Measurements from ENCODE around the gene EP400.

EP400 gene

GRCh38 chr12:131918311-131919050, 31.3 kb upstream of the EP400 start:
- no peak overlapping the region for H3K4me3 ChIP-seq (ENCODE audit: low read depth, low read length)
- in situ Hi-C loops (cut with HindIII; ENCODE audit: low sequenced_read_pairs) = no loop called here
- no peak for DNase-seq (ENCODE audit: low read depth, low spot score)
- TF ChIP-seq CTCF (IDR thresholded peaks at IDR 0.05; ENCODE audit: low read depth, low read length) = no peak

GRCh38 chr12:131919051-131919347, 30.7 kb upstream of the EP400 start:
- no peak for DNase-seq (ENCODE audit: low read depth, low spot score)
- no peak for TF ChIP-seq CTCF (IDR thresholded peaks at IDR 0.05; ENCODE audit: low read depth, low read length)
- in situ Hi-C loops (cut with HindIII; ENCODE audit: low sequenced_read_pairs) = no loop called here
- H3K4me3 ChIP-seq (ENCODE audit: low read depth, low read length) = no peak overlapping the region

GRCh38 chr12:131919366-131920156, 30.2 kb upstream of the EP400 start:
- no peak for DNase-seq (ENCODE audit: low read depth, low spot score)
- no peak overlapping the region for H3K4me3 ChIP-seq (ENCODE audit: low read depth, low read length)
- in situ Hi-C loops (cut with HindIII; ENCODE audit: low sequenced_read_pairs) = no loop called here
- TF ChIP-seq CTCF (IDR thresholded peaks at IDR 0.05; ENCODE audit: low read depth, low read length) = no peak

- no peak overlapping the region for H3K4me3 ChIP-seq (ENCODE audit: low read depth, low read length)
- DNase-seq (ENCODE audit: low read depth, low spot score) = no peak
- TF ChIP-seq CTCF (IDR thresholded peaks at IDR 0.05; ENCODE audit: low read depth, low read length) = no peak
- in situ Hi-C loops (cut with HindIII; ENCODE audit: low sequenced_read_pairs) = no loop called here
These were observed 29.6 kb upstream of the EP400 start for GRCh38 chr12:131920157-131920508.

- in situ Hi-C loops (cut with HindIII; ENCODE audit: low sequenced_read_pairs) = no loop called here
- no peak for DNase-seq (ENCODE audit: low read depth, low spot score)
- no peak overlapping the region for H3K4me3 ChIP-seq (ENCODE audit: low read depth, low read length)
- TF ChIP-seq CTCF (IDR thresholded peaks at IDR 0.05; ENCODE audit: low read depth, low read length) = no peak
These were observed 28.6 kb upstream of the EP400 start for GRCh38 chr12:131920902-131921840.
